Activated CD8-positive, alpha-beta T cell treated with anti-CD3 and anti-CD28 coated beads for 36 hours (primary cell): ENCODE measurements around the gene GIMAP7. TPM values are rescaled to one million over a fixed set of nuclear protein-coding genes. Genes with fewer than 3 reads are reported as not detected.
A peak's percentile ranks its signal among the peaks of the same experiment; 100 is the strongest.

Experiments used
- ATAC-seq: fragments of 200-7000 bp; cut with Tn5 transposase; one replicate; pipeline ENCODE4 v1.10.0; 2021; ENCODE audit warnings: mild to moderate bottlenecking, moderate library complexity
- CTCF ChIA-PET: fragments of 350-600 bp; sonication (Branson Sonifier 250); formaldehyde crosslinking; loops from one replicate; lab custom pipeline; 2021; ENCODE audit warnings: antibody characterized with exemption; lab: Charles Lee
- POLR2A ChIA-PET: fragments of 350-600 bp; sonication (Branson Sonifier 250); formaldehyde crosslinking; loops from one replicate; lab custom pipeline; 2021; ENCODE audit warnings: antibody characterized with exemption; lab: Charles Lee
- DNase-seq: peaks from one replicate; pipeline ENCODE4 v3.0.0-alpha.2; 2020
- H3K27ac Mint-ChIP-seq: one replicate; pipeline ENCODE4 v1.8.0; 2021; ENCODE audit warnings: mild to moderate bottlenecking, mixed read lengths
- H3K27me3 Mint-ChIP-seq: one replicate; pipeline ENCODE4 v1.8.0; 2021; ENCODE audit warnings: mixed read lengths
- H3K36me3 Mint-ChIP-seq: one replicate; pipeline ENCODE4 v1.8.0; 2021; ENCODE audit warnings: low read depth, mixed read lengths
- H3K4me1 Mint-ChIP-seq: one replicate; pipeline ENCODE4 v1.8.0; 2021; ENCODE audit warnings: low read depth, mixed read lengths
- H3K4me3 Mint-ChIP-seq: one replicate; pipeline ENCODE4 v1.8.0; 2021; ENCODE audit warnings: mild to moderate bottlenecking, moderate library complexity, mixed read lengths
- H3K9me3 Mint-ChIP-seq: one replicate; pipeline ENCODE4 v1.8.0; 2021; ENCODE audit warnings: mixed read lengths
- CTCF ChIP-seq: fragments of 200-600 bp; IDR thresholded peaks from one replicate; pipeline ENCODE4 v1.8.0; 2022; ENCODE audit warnings: antibody characterized with exemption, mild to moderate bottlenecking
- intact Hi-C: fragments of 100-400 bp; cut with micrococcal nuclease; formaldehyde crosslinking; loops from one replicate; pipeline ENCODE4 v1.10.0; 2022
- total RNA-seq, 2 experiments: library from RNA; stranded (reverse); gene quantifications; one replicate each; pipeline ENCODE4 v1.2.3, GENCODE V29; 2021

Gene GIMAP7
- total RNA-seq, 2 experiments from 2014 or later = 29.0 to 29.5 TPM

GRCh38 chr7:150468241-150468640, 46.4 kb upstream of the GIMAP7 start:
- DNase-seq (peak; percentile 38), ATAC-seq (peak; percentile 84)
- CTCF ChIA-PET = interaction anchor here (1.5 to 1.7 kb wide), 2 partner anchors 17 to 43 kb away, joined by 3 to 4 read pairs; partner anchors contain the start of gene GIMAP8
- H3K27me3 Mint-ChIP-seq = no peaks in the 10 kb centered on the region
- H3K36me3 Mint-ChIP-seq = peaks cover 45% of the 10 kb centered on the region
- peaks cover 67% of the 10 kb centered on the region for H3K4me1 Mint-ChIP-seq
- peak overlapping the region; percentile 63 for H3K27ac Mint-ChIP-seq
- POLR2A ChIA-PET = interaction anchor here (0.6 to 1.1 kb wide), 3 partner anchors 8 to 46 kb away, joined by 3 to 5 read pairs (median 3); partner anchors contain the start of gene GIMAP7
- intact Hi-C loops = no loop called here
- TF ChIP-seq CTCF = no peak
- H3K4me3 Mint-ChIP-seq = no peak overlapping the region
- peaks cover 4% of the 10 kb centered on the region for H3K9me3 Mint-ChIP-seq

- Mint-ChIP-seq H3K4me1 (peaks cover 63% of the 10 kb centered on the region), H3K36me3 (peaks cover 65% of the 10 kb centered on the region)
- POLR2A ChIA-PET = interaction anchor here (0.9 to 1.9 kb wide), 5 partner anchors 9 to 48 kb away, joined by 3 to 5 read pairs (median 4); no protein-coding TSS in a partner anchor
Measured at GRCh38 chr7:150471886-150472285, 42.8 kb upstream of the GIMAP7 start.

GRCh38 chr7:150473902-150474301, 40.8 kb upstream of the GIMAP7 start:
- POLR2A ChIA-PET = interaction anchor here (0.7 to 1.2 kb wide), 3 partner anchors 13 to 270 kb away, joined by 3 to 5 read pairs (median 3); no protein-coding TSS in a partner anchor
- Mint-ChIP-seq H3K4me3 (no peak overlapping the region), H3K9me3 (peaks cover 6% of the 10 kb centered on the region), H3K36me3 (peaks cover 73% of the 10 kb centered on the region), H3K27ac (peak overlapping the region; percentile 60), H3K4me1 (peaks cover 64% of the 10 kb centered on the region), H3K27me3 (no peaks in the 10 kb centered on the region)
- DNase-seq = no peak
- intact Hi-C loops = no loop called here
- ATAC-seq = no peak
- CTCF ChIA-PET = interaction anchor here (1.1 to 1.2 kb wide), 2 partner anchors 25 to 88 kb away, joined by 3 to 5 read pairs; no protein-coding TSS in a partner anchor
- TF ChIP-seq CTCF = no peak

More at GRCh38 chr7:150471886-150472285, 42.8 kb upstream of the GIMAP7 start:
- Mint-ChIP-seq H3K27ac (peak overlapping the region; percentile 6), H3K9me3 (peaks cover 6% of the 10 kb centered on the region), H3K4me3 (no peak overlapping the region), H3K27me3 (no peaks in the 10 kb centered on the region)
- no peak for TF ChIP-seq CTCF
- CTCF ChIA-PET = interaction anchor here (1.2 to 1.9 kb wide), 3 partner anchors 10 to 23 kb away, joined by 3 to 9 read pairs (median 5); no protein-coding TSS in a partner anchor
- ATAC-seq (no peak), DNase-seq (no peak)
- intact Hi-C loops = no loop called here

- ChIA-PET CTCF (interaction anchor here (1.2 to 1.4 kb wide), 2 partner anchors 10 to 27 kb away, joined by 5 to 6 read pairs; no protein-coding TSS in a partner anchor), POLR2A (interaction anchor here (0.9 to 7.9 kb wide), 4 partner anchors 10 to 31 kb away, joined by 3 to 65 read pairs (median 4); partner anchors contain the start of gene GIMAP8)
- intact Hi-C loops = loop anchor here (5.0 kb wide), 1 partner anchor 36 kb away; the partner anchor contains the start of gene GIMAP7
- H3K27me3 Mint-ChIP-seq = no peaks in the 10 kb centered on the region
- DNase-seq (no peak), ATAC-seq (peak; percentile 52)
- peak overlapping the region; percentile 89 for H3K27ac Mint-ChIP-seq
- TF ChIP-seq CTCF = no peak
- H3K4me3 Mint-ChIP-seq = peak overlapping the region; percentile 39
- peaks cover 60% of the 10 kb centered on the region for H3K36me3 Mint-ChIP-seq
- peaks cover 73% of the 10 kb centered on the region for H3K4me1 Mint-ChIP-seq
- peaks cover 6% of the 10 kb centered on the region for H3K9me3 Mint-ChIP-seq
Measured at GRCh38 chr7:150476285-150476684, 38.4 kb upstream of the GIMAP7 start.
